ENCODE measurements around the gene KCNE3.
A peak's percentile ranks its signal among the peaks of the same experiment; 100 is the strongest.

The KCNE3 gene

DNA sequence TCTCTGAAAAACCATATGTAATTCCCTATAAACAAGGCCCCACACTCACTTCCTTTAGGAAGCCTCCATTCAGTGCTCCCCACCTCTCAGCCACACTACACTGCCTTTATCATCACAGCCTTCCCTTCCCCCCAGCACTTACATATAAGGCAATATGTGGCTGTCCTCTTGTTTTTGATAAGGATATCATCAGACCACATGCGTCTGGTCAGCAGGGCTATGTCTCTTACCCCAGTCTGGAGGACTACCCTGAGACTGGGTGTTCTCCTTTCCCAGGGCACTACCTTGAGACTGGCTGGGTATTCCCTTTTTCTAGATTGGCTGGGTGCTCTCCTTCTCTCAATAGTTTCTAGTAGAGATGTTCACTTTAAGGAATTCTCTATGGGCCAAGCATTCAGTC, 7.8 kb downstream of the KCNE3 start:
- TF ChIP-seq, protein P1, sequence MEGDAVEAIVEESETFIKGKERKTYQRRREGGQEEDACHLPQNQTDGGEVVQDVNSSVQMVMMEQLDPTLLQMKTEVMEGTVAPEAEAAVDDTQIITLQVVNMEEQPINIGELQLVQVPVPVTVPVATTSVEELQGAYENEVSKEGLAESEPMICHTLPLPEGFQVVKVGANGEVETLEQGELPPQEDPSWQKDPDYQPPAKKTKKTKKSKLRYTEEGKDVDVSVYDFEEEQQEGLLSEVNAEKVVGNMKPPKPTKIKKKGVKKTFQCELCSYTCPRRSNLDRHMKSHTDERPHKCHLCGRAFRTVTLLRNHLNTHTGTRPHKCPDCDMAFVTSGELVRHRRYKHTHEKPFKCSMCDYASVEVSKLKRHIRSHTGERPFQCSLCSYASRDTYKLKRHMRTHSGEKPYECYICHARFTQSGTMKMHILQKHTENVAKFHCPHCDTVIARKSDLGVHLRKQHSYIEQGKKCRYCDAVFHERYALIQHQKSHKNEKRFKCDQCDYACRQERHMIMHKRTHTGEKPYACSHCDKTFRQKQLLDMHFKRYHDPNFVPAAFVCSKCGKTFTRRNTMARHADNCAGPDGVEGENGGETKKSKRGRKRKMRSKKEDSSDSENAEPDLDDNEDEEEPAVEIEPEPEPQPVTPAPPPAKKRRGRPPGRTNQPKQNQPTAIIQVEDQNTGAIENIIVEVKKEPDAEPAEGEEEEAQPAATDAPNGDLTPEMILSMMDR (IDR thresholded peaks at IDR 0.05; ENCODE audit: low read depth, low read length) = no peak
- TF ChIP-seq EZH2phosphoT487 (IDR thresholded peaks at IDR 0.05; ENCODE audit: low read depth) = no peak
- Histone ChIP-seq H3K79me2 (ENCODE audit: low read length) (no peaks in the 10 kb centered on the region), H2AFZ (ENCODE audit: low read depth, low read length) (no peak overlapping the region), H3K9me3 (ENCODE audit: insufficient read depth, low read length) (no peaks in the 10 kb centered on the region), H3K36me3 (replicated peaks; ENCODE audit: low read depth, low read length) (no peaks in the 10 kb centered on the region), H3K4me1 (ENCODE audit: low read length) (no peaks in the 10 kb centered on the region), H3K27ac (ENCODE audit: low read length) (no peak overlapping the region), H3K9ac (ENCODE audit: low read length) (no peak overlapping the region), H4K20me1 (ENCODE audit: insufficient read depth, low read length) (no peaks in the 10 kb centered on the region), H3K4me3 (ENCODE audit: low read length) (no peak overlapping the region), H3K27me3 (ENCODE audit: low read depth, low read length) (no peaks in the 10 kb centered on the region), H3K4me2 (ENCODE audit: low read length) (no peak overlapping the region)

DNA sequence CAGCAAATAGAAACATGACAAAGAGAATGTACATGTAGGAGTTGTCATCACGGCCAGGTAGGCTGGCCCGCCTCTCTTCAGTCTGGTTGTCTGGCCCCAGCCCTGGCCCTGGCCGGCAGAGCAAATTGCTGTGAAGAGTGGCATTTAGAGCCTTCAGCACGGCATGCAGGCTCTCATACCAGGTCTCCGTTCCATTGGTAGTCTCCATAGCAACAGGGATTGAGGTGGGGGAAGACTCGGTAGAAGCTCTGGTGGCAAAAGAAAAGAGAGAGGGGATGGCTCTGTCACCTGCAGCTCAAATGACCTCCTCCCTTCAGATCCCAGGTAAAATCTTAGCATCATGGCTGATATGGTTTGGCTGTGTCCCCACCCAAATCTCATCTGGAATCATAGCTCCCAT, 10.0 kb downstream of the KCNE3 start:
- no peak overlapping the region for H3K27ac ChIP-seq (ENCODE audit: low read length)

DNA sequence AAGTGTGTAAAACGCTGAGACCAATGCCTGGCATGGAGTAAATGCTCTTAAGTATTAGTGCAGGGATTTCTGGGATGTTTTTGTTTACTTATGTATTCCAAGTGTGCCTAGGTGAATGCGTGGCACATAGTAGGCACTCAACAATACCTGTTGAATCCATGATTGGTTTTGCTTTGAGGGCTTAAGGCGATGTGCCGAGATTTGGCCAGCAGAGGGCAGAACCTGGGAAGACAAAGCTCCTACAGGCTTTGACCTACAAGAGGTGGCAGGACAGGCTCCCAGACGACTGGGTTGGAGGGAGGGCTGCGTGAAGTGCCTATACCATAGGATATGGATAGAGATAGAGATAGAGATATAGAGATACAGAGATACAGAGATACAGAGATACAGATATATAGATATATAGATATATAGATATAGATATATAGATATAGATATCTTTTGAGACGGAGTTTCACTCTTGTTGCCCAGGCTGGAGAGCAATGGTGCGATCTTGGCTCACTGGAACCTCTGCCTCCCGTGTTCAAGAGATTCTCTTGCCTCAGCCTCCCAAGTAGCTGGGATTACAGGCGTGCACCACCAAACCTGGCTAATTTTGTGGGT, 13.9 kb downstream of the KCNE3 start:
- Histone ChIP-seq H3K9ac (ENCODE audit: low read length) (no peak overlapping the region), H3K27ac (ENCODE audit: low read length) (no peak overlapping the region), H3K36me3 (replicated peaks; ENCODE audit: low read depth, low read length) (no peaks in the 10 kb centered on the region), H3K4me3 (ENCODE audit: low read length) (no peak overlapping the region), H3K4me1 (ENCODE audit: low read length) (peaks cover 8% of the 10 kb centered on the region), H3K9me3 (ENCODE audit: insufficient read depth, low read length) (no peaks in the 10 kb centered on the region), H3K27me3 (ENCODE audit: low read depth, low read length) (no peaks in the 10 kb centered on the region), H2AFZ (ENCODE audit: low read depth, low read length) (no peak overlapping the region), H3K79me2 (ENCODE audit: low read length) (no peaks in the 10 kb centered on the region), H3K4me2 (ENCODE audit: low read length) (peak overlapping the region; percentile 20; the same call in 1 of the 2 replicates), H4K20me1 (ENCODE audit: insufficient read depth, low read length) (no peaks in the 10 kb centered on the region)
- TF ChIP-seq EZH2phosphoT487 (IDR thresholded peaks at IDR 0.05; ENCODE audit: low read depth) = no peak
- TF ChIP-seq, protein P1 (IDR thresholded peaks at IDR 0.05; ENCODE audit: low read depth, low read length) = peak; percentile 94

More for the DNA sequence above, 10.0 kb downstream of the KCNE3 start:
- Histone ChIP-seq H3K27me3 (ENCODE audit: low read depth, low read length) (no peaks in the 10 kb centered on the region), H3K4me3 (ENCODE audit: low read length) (no peak overlapping the region), H3K4me1 (ENCODE audit: low read length) (no peaks in the 10 kb centered on the region), H3K79me2 (ENCODE audit: low read length) (no peaks in the 10 kb centered on the region), H4K20me1 (ENCODE audit: insufficient read depth, low read length) (no peaks in the 10 kb centered on the region), H3K9me3 (ENCODE audit: insufficient read depth, low read length) (no peaks in the 10 kb centered on the region), H3K9ac (ENCODE audit: low read length) (no peak overlapping the region), H3K4me2 (ENCODE audit: low read length) (no peak overlapping the region), H2AFZ (ENCODE audit: low read depth, low read length) (no peak overlapping the region), H3K36me3 (replicated peaks; ENCODE audit: low read depth, low read length) (no peaks in the 10 kb centered on the region)
- TF ChIP-seq, protein P1 (IDR thresholded peaks at IDR 0.05; ENCODE audit: low read depth, low read length) = no peak
- no peak for TF ChIP-seq EZH2phosphoT487 (IDR thresholded peaks at IDR 0.05; ENCODE audit: low read depth)

DNA sequence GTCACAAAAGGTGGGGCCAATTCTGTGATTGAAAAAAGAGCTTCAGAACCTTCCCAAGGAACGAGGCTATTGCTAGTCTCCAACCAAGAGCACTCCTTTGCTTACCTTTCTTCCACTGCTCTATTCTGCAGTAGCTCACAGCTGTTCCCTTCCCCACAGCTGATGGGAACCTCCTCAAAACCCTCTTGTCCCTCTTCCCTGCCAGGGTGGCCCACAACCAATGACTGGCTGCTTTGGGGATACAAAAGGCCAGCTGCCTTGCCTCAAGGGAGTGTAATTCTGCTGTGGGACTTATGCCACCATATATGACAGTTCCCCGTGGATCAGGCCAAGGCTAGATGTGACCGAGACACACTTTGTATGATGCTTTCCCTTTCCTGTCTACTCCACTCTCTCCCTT, 15.0 kb downstream of the KCNE3 start:
- Histone ChIP-seq H3K79me2 (ENCODE audit: low read length) (no peaks in the 10 kb centered on the region), H3K27me3 (ENCODE audit: low read depth, low read length) (no peaks in the 10 kb centered on the region), H3K4me3 (ENCODE audit: low read length) (no peak overlapping the region), H3K36me3 (replicated peaks; ENCODE audit: low read depth, low read length) (no peaks in the 10 kb centered on the region), H3K4me2 (ENCODE audit: low read length) (no peak overlapping the region), H3K9ac (ENCODE audit: low read length) (no peak overlapping the region), H4K20me1 (ENCODE audit: insufficient read depth, low read length) (no peaks in the 10 kb centered on the region), H2AFZ (ENCODE audit: low read depth, low read length) (no peak overlapping the region), H3K9me3 (ENCODE audit: insufficient read depth, low read length) (no peaks in the 10 kb centered on the region), H3K4me1 (ENCODE audit: low read length) (peaks cover 8% of the 10 kb centered on the region), H3K27ac (ENCODE audit: low read length) (no peak overlapping the region)
- no peak for TF ChIP-seq EZH2phosphoT487 (IDR thresholded peaks at IDR 0.05; ENCODE audit: low read depth)
- TF ChIP-seq, protein P1 (IDR thresholded peaks at IDR 0.05; ENCODE audit: low read depth, low read length) = no peak
